Measurements from ENCODE around the gene GCHFR. TPM values are rescaled to one million over a fixed set of nuclear protein-coding genes. Genes with fewer than 3 reads are reported as not detected.

Gene GCHFR
- total and polyA plus RNA-seq, 2 experiments from 2014 or later = 66.7 to 126 TPM

GRCh38 chr15:40722934-40723333, 40.9 kb upstream of the GCHFR start:
- no peaks in the 10 kb centered on the region for H3K4me1 ChIP-seq (ENCODE audit: low read depth)
- TF ChIP-seq CTCF (IDR thresholded peaks at IDR 0.05; ENCODE audit: low read depth, low read length) = no peak
- H3K27ac ChIP-seq = no peak overlapping the region
- H3K27me3 ChIP-seq = no peaks in the 10 kb centered on the region
- no peak for DNase-seq (ENCODE audit: low read depth in 1 of 2, low spot score in 1 of 2)
- no peaks in the 10 kb centered on the region for H3K36me3 ChIP-seq
- H3K9me3 ChIP-seq (ENCODE audit: low read depth) = no peaks in the 10 kb centered on the region
- H3K4me3 ChIP-seq = no peak overlapping the region

DNA sequence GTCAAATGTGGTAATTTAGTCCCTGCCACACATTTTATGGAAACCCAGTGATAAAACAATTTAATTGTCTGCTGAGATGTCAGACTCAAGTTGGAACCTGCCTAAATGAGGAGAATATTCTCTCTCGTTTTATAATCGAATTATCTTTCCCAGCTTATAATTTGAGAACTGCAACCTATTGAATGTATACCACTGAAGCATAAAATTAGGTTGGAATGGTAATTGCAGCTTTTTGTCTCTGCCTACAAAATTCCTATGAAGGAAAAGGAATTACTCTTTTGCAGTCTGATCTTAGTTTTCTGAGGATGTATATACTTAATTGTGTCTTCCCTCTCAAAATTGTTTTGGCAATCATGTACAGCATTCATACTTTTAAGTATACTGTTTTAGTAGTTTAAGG, 39.9 kb upstream of the GCHFR start:
- no peak overlapping the region for H3K4me3 ChIP-seq
- H3K36me3 ChIP-seq = no peaks in the 10 kb centered on the region
- H3K27me3 ChIP-seq = no peaks in the 10 kb centered on the region
- no peak for TF ChIP-seq CTCF (IDR thresholded peaks at IDR 0.05; ENCODE audit: low read depth, low read length)
- H3K4me1 ChIP-seq (ENCODE audit: low read depth) = no peaks in the 10 kb centered on the region
- H3K27ac ChIP-seq = no peak overlapping the region
- no peak for DNase-seq (ENCODE audit: low read depth in 1 of 2, low spot score in 1 of 2)
- H3K9me3 ChIP-seq (ENCODE audit: low read depth) = no peaks in the 10 kb centered on the region

GRCh38 chr15:40731034-40731433, 32.8 kb upstream of the GCHFR start:
- peaks cover 16% of the 10 kb centered on the region for H3K36me3 ChIP-seq
- TF ChIP-seq CTCF (IDR thresholded peaks at IDR 0.05; ENCODE audit: low read depth, low read length) = no peak
- no peaks in the 10 kb centered on the region for H3K9me3 ChIP-seq (ENCODE audit: low read depth)
- H3K27ac ChIP-seq = no peak overlapping the region
- no peaks in the 10 kb centered on the region for H3K4me1 ChIP-seq (ENCODE audit: low read depth)
- peak in 1 of 2 donors; percentile 13 for DNase-seq (ENCODE audit: low read depth in 1 of 2, low spot score in 1 of 2)
- H3K27me3 ChIP-seq = no peaks in the 10 kb centered on the region
- no peak overlapping the region for H3K4me3 ChIP-seq

GRCh38 chr15:40736575-40736974, 27.3 kb upstream of the GCHFR start:
- Histone ChIP-seq H3K9me3 (ENCODE audit: low read depth) (no peaks in the 10 kb centered on the region), H3K36me3 (peaks cover 33% of the 10 kb centered on the region), H3K27ac (no peak overlapping the region), H3K27me3 (no peaks in the 10 kb centered on the region), H3K4me3 (no peak overlapping the region), H3K4me1 (ENCODE audit: low read depth) (no peaks in the 10 kb centered on the region)
- TF ChIP-seq CTCF (IDR thresholded peaks at IDR 0.05; ENCODE audit: low read depth, low read length) = no peak
- no peak for DNase-seq (ENCODE audit: low read depth in 1 of 2, low spot score in 1 of 2)

GRCh38 chr15:40737048-40737447, 26.8 kb upstream of the GCHFR start:
- Histone ChIP-seq H3K4me1 (ENCODE audit: low read depth) (no peaks in the 10 kb centered on the region), H3K9me3 (ENCODE audit: low read depth) (no peaks in the 10 kb centered on the region), H3K27ac (no peak overlapping the region), H3K4me3 (no peak overlapping the region), H3K36me3 (peaks cover 33% of the 10 kb centered on the region), H3K27me3 (no peaks in the 10 kb centered on the region)
- no peak for DNase-seq (ENCODE audit: low read depth in 1 of 2, low spot score in 1 of 2)
- TF ChIP-seq CTCF (IDR thresholded peaks at IDR 0.05; ENCODE audit: low read depth, low read length) = no peak

DNA sequence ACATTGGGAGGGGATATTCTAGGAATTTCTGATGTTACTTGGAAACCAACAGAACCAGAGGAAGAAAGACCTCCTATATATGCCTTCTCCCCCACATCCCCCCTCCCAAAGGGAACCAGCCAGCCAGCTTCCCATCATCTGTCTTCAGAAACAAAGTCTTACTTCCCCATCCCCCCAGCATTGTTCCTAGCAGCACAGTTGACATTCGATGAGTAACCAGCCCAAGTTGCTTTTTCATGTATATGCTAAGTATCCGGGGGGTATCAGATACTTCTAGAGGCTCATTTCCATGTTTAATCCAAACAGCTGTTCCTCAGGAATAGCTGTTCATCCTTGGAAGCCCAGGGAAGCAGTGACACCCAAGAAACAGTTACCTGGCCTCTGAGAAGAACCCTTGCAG, 24.8 kb upstream of the GCHFR start:
- H3K4me1 ChIP-seq (ENCODE audit: low read depth) = no peaks in the 10 kb centered on the region
- no peak for TF ChIP-seq CTCF (IDR thresholded peaks at IDR 0.05; ENCODE audit: low read depth, low read length)
- no peaks in the 10 kb centered on the region for H3K27me3 ChIP-seq
- no peak overlapping the region for H3K27ac ChIP-seq
- DNase-seq (ENCODE audit: low read depth in 1 of 2, low spot score in 1 of 2) = no peak
- H3K9me3 ChIP-seq (ENCODE audit: low read depth) = no peaks in the 10 kb centered on the region
- H3K36me3 ChIP-seq = peaks cover 29% of the 10 kb centered on the region
- no peak overlapping the region for H3K4me3 ChIP-seq

All from cardiac muscle cell (in vitro differentiated cells and primary cell).